IPS-NIHi7 (cell line): ENCODE measurements around the gene MTHFD1.
A peak's percentile ranks its signal among the peaks of the same experiment; 100 is the strongest.

Experiments used
- DNase-seq: peaks from one replicate; pipeline ENCODE4 v3.0.0; 2012; ENCODE audit warnings: mixed read lengths; ENCODE audit errors: extremely low spot score

Gene MTHFD1

DNA sequence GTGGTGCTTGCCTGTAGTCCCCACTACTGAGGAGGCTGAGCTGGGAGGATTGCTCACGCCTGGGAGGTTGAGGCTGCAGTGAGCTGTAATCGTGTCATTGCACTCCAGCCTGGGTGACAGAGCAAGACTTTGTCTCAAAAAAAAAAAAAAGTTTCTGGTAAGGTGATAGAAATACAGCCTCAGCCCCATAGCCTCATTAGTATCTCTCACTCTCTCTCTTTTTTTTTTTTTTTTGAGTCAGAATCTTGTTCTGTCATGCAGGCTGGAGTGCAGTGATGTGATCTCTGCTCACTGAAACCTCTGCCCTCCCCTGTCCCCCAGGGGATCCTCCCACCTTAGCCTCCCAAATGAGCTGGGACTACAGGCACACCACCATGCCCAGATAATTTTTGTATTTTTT lies 19.2 kb downstream of the MTHFD1 start:
- DNase-seq: no peak

DNA sequence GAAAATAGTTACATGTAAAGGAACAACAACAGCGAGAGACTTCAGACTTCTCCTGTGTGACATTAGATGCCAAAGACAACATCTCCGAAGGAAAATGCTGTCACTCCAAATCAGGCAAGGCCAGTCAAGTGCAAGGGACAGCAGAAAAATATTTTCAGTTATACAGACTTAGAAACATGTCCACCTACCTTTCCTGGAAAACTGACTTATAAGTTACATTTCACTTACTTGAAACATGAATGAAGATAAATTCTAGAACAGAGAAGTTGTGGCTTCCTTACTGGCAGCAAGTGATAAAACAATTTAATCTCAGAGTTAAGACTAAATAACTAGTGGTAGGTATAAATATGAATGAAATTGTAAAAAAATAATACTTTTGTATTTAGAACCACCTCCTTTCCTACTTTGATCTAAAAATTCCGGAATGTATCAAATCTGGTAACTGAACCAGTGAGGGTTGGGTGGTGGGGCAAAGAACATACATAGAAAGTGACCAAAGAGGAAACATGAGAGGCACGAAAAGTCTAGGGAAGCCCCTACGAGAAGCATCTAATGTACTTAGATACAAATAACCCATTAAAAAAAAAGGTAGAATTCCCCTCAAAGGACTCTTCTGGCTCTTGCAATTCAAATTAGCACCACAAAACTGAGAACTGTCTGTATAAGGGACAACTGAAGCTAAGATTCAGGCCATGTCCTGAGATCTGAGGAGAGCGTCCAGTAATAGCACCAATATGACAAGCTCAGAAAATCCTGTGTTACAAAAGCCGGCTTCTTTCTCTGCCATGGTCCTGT lies 21.2 kb downstream of the MTHFD1 start:
- DNase-seq: no peak

- peak; percentile 63 for DNase-seq
Observed at GRCh38 chr14:64410084-64410774, 22.1 kb downstream of the MTHFD1 start.

DNA sequence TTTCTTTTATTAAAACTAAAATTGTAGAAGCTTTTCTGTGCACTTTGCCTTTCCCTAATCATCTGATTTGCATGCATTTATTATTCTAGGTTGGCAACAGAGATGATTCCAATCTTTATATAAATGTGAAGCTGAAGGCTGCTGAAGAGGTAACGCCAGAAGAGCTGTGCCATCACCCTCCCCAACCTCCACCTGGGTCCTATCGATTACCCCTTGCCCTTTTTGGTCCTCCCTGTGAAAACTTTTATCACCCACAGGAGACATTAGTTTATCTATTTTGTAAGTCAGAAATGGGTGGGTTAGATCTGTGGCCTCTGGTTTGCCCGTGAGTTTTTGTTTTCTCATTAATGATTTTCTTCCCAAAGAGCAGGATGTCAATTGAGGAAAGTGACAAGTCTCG lies 22.8 kb downstream of the MTHFD1 start:
- DNase-seq: no peak

DNA sequence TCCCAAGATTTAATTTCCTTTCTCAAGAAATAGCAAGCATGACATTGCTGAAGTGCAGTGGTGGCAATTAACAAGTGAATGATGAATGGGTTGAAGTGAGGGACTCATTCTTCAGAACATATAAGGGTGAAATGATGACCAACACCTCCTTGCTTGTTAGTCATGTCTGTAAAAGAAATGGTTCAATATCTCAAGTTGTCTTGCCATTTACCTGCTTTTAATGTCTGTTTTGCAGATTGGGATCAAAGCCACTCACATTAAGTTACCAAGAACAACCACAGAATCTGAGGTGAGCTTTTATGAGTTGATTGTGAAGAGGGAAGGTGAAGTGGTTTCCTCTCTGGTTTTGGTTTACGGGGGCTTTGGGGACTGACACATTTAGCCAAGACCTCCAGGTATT lies 24.1 kb downstream of the MTHFD1 start:
- DNase-seq: no peak

DNA sequence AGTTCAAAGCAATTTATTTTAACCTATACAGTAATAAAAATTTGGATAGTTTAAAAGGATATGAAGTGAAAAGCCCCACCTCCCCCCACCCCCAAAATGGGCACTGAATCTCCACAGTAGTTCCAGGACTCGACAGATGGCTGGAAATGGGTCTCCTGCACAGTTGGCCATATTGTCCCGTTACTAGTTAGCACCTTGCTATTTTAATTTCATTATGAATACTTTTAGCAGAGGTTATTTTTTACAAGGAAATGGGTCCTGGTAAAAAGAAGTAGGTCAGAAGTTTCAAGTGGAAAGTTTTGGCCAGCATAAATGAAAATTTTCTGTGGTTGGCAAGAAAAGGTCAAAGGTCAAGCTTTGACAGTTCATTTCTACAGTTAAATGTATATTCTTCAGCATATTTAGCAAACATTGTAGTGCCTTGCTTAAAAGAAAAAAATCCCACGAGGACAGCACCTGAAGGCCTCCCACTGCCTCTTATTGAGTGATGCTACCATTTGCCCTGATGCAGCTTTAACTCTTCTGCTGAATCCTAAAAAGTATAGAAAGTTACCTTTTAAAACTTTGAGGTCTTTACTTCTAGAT lies 28.3 kb downstream of the MTHFD1 start:
- DNase-seq: no peak

GRCh38 chr14:64417055-64417770 lies 29.1 kb downstream of the MTHFD1 start:
- no peak for DNase-seq

DNA sequence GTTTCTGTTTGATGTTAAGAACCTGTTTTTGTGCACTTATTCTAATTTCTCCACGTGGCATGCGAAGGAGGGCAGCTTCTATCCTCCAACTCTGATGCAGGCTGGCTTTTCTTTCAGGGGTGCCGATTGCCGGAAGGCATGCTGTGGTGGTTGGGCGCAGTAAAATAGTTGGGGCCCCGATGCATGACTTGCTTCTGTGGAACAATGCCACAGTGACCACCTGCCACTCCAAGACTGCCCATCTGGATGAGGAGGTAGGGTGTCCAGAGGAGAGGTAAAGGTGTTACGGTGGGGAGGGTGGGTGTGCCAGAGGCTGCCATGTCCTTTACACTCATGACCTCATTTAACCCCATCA lies 29.6 kb downstream of the MTHFD1 start:
- DNase-seq: no peak

DNA sequence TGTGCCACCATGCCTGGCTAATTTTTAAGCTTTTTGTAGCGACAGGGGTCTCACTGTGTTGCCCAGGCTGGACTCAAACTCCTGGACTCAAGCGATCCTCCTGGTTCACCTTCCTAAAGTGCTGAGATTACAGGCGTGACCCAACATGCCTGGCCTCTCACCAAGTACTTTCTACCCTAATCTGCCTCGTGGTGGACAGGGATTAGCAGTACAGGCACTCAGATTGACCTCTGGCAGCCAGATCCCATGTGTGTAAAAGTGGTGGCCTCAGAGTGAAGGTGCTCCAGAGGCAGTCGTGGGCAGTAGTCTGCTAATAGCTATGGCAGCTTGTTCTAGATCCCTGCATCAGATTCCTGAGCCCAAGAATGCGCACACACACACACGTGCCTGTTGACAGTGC lies 30.9 kb downstream of the MTHFD1 start:
- DNase-seq: no peak

DNA sequence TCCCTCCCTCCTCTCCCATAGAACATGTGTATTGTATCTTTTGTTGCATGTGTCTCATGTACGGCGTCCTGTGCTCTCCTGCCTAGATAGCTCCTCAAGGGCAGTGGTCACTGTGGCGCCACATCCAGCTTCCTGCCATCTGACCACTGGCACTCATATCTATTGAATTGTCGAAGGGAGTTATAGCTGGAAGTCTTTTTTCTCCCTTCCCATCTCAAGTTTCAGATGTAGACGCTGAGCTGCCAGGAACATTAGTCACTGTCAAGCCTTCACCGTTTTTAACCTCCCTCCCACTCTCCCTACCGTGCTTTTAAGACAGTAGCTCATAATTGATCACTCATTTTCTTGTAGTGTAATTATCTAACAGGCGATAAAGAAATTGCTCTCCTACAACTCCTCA lies 33.0 kb downstream of the MTHFD1 start:
- no peak for DNase-seq

DNA sequence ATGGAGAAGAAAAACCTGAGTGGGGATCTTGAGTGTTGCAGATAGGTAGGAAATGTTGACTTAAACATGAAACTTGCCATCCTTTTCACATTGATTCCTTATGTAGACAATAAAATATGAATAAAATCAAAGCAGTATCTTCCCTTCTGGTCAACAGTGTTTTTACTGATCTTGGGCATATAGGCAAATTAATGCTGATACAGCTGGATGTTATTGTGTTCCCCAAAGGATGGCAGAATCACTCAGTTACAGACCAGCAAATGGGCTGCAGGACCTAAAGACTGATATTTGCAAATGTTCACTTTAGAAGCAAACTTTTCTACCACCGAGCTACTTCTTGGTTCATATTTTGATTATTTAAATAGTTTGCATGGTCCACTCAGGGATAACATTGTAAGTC lies 33.9 kb downstream of the MTHFD1 start:
- DNase-seq: no peak

- no peak for DNase-seq
Observed at GRCh38 chr14:64422756-64423155, 34.6 kb downstream of the MTHFD1 start.

GRCh38 chr14:64423987-64424386 lies 35.8 kb downstream of the MTHFD1 start:
- no peak for DNase-seq

- no peak for DNase-seq
Observed at GRCh38 chr14:64434528-64434927, 46.4 kb downstream of the MTHFD1 start.

DNA sequence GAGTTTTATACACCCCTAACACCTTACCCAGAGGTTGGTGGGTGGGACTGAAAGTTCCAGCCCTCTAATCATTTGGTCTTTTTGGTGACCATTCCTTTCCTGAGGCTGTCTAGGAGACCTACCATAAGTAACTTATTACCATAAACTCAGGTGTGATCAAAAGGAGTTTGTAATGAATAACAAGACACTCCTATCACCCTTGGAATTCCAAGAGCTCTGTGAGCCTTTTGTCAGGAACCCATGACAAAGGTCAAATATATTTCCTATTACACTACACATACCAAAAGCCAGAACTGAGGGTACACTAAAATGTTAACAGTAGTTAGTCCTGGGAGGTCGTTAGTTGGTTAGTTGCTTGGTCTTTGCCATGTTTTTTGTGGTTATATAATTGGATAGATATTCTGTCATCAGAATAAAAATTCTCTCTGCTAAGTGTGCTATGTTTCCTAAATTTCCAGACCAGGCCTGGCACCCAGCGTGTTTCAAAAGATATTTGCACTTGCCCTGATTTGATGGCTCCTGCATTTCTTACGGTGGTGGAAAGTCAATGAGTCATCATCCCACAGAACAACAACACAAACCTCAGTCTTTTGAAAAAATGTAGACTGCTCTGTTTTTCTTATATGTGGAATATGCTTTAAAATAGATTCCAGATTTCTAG lies 50.2 kb downstream of the MTHFD1 start:
- no peak for DNase-seq

- no peak for DNase-seq
Observed at GRCh38 chr14:64439141-64439540, 51.0 kb downstream of the MTHFD1 start.

DNA sequence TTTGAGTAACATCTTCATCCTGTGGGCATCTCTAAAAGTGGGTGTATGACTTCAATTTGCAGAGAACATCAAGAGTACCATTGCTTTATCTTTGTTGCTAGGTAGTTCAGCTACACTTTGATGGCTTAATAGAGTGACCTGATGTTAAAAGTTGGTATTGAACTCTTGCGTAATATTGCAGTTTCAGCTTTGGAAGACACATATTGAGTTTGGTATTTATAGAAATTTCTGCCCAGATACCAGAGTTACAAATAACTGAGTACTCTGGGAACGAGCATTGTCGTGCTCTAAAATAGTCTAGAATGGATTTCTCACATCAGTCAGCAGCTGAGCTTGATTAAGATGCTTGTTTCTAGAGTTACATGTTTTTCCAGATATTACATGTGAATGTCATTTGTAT lies 52.3 kb downstream of the MTHFD1 start:
- DNase-seq: no peak

DNA sequence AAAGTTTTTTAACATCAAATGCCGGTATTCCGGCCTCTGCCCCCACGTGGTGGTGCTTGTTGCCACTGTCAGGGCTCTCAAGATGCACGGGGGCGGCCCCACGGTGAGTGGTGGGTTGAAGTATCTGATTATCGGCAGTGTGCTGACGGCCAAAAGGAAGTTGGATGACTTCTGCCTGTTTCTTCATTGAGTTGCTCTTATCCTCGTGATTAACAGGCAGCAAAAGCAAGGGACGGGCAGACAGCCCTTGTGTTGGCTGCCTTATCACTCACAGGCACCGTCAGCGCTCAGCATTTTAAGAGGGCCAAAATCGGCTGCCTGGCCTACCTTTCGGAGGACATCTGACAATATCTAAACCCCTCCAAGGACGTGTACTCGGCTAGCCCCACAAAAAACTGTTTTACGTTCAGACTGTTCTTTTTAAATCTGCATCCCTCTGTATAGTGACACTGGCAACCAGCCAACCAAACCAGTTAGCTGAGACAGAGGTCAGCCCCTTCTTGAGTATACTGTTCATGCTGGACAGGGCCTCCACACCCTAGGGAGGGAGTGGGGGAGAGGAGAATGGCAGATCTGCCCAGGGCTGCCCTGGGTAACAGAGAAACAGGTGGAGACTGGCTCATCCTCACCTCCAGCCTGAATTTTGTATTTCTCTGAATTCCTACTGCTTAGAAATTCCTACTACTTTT lies 54.3 kb downstream of the MTHFD1 start:
- DNase-seq: no peak

- no peak for DNase-seq
Observed at GRCh38 chr14:64444140-64444539, 56.0 kb downstream of the MTHFD1 start.

- peak; percentile 25 for DNase-seq
Observed at GRCh38 chr14:64444984-64445845, 57.1 kb downstream of the MTHFD1 start.
